GM12891 (cell line): ENCODE measurements around the gene POLA2.

Source experiments
- POLR2A ChIP-seq: IDR thresholded peaks from 2 replicates; pipeline ENCODE4 v1.6.1; 2011; ENCODE audit warnings: low read depth, low read length, control low read depth
- POLR2AphosphoS5 ChIP-seq: IDR thresholded peaks from 2 replicates; pipeline ENCODE4 v1.6.1; 2011; ENCODE audit warnings: low read depth, low read length, control low read depth
- TAF1 ChIP-seq: IDR thresholded peaks from 2 replicates; pipeline ENCODE4 v1.6.1; 2011; ENCODE audit warnings: low read depth, low read length, control low read depth

DNA sequence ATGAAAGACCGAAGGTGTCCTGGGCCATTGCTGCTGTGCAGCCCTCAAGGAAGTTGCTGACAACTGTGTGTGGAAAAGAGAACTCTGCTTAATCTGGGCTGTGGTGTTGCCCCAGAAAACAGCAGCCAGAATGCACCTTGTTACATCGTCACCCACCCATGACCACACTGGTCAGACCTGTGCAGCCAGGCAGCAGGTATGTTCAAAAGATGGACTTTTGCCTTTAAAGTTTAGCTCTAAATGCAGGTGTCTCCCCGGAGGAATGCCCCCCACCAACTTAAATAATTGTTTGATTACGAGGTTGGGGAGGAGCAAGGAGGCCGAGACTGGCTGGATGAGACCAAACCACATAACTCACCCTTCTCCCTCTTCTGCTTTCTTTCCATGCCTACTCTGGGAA lies 15.3 kb upstream of the POLA2 start:
- TF ChIP-seq POLR2A (no peak), TAF1 (no peak), POLR2AphosphoS5 (no peak)
